IMR-90 (cell line): ENCODE measurements around the gene S1PR1. TPM values are rescaled to one million over a fixed set of nuclear protein-coding genes. Genes with fewer than 3 reads are reported as not detected.

ENCODE experiments used
- ATAC-seq: fragments of 200-7000 bp; cut with Tn5 transposase; 2 replicates; pipeline ENCODE4 v1.9.1; 2020; ENCODE audit warnings: low read depth, mild to moderate bottlenecking, moderate library complexity
- BruUV-seq: library from RNA; stranded (reverse); fragments of 400-500 nt; replicated peaks from 2 replicates; lab custom pipeline; 2021; lab: Mats Ljungman, UMichigan
- CTCF ChIA-PET: fragments of 300-600 bp; formaldehyde crosslinking; extraction: SDS; loops from one replicate; lab custom pipeline; 2021; ENCODE audit warnings: antibody characterized with exemption; lab: Yijun Ruan, JAX
- POLR2A ChIA-PET: fragments of 300-600 bp; sonication (Branson Sonifier 250); formaldehyde crosslinking; loops from one replicate; lab custom pipeline; 2022; ENCODE audit warnings: antibody characterized with exemption; ENCODE audit not compliant: unreplicated experiment; lab: Charles Lee
- DNase-seq: peaks from one replicate; pipeline ENCODE4 v3.0.0; 2013
- H2AFZ ChIP-seq: replicated peaks from 2 replicates; pipeline ENCODE3; 2013; ENCODE audit warnings: low read length, mild to moderate bottlenecking; ENCODE audit not compliant: poor library complexity
- H2AK5ac ChIP-seq: 2 replicates; pipeline ENCODE4 v1.6.1; 2013; ENCODE audit warnings: low read depth, low read length, inconsistent platforms
- H2AK9ac ChIP-seq: replicated peaks from 2 replicates; pipeline ENCODE3; 2013; ENCODE audit warnings: mild to moderate bottlenecking, low read depth, low read length, moderate library complexity; ENCODE audit not compliant: poor library complexity
- H2BK120ac ChIP-seq: 2 replicates; pipeline ENCODE4 v1.6.1; 2013; ENCODE audit warnings: low read depth, low read length, inconsistent platforms
- H2BK15ac ChIP-seq: 3 replicates; pipeline ENCODE4 v1.6.1; 2013; ENCODE audit warnings: low read depth, low read length, inconsistent platforms
- H2BK20ac ChIP-seq: 2 replicates; pipeline ENCODE4 v1.6.1; 2013; ENCODE audit warnings: low read depth, mild to moderate bottlenecking, inconsistent platforms, low read length, moderate library complexity
- H2BK5ac ChIP-seq: 2 replicates; pipeline ENCODE4 v1.6.1; 2013; ENCODE audit warnings: mild to moderate bottlenecking, low read depth, low read length, inconsistent platforms; ENCODE audit not compliant: poor library complexity, severe bottlenecking
- H3K14ac ChIP-seq: replicated peaks from 2 replicates; pipeline ENCODE4 v1.6.1; 2013; ENCODE audit warnings: low read depth, low read length, inconsistent platforms
- H3K18ac ChIP-seq: 2 replicates; pipeline ENCODE4 v1.6.1; 2013; ENCODE audit warnings: low read depth, low read length, control low read depth
- H3K23ac ChIP-seq: 2 replicates; pipeline ENCODE4 v1.6.1; 2013; ENCODE audit warnings: low read depth, low read length, inconsistent platforms
- H3K27ac ChIP-seq: 2 replicates; pipeline ENCODE4 v1.5.1; 2013; ENCODE audit warnings: mild to moderate bottlenecking, control low read depth, low read length; ENCODE audit not compliant: insufficient read depth
- H3K27me3 ChIP-seq: 2 replicates; pipeline ENCODE4 v1.6.1; 2013; ENCODE audit warnings: low read length; ENCODE audit not compliant: control insufficient read depth, insufficient read depth
- H3K36me3 ChIP-seq: 2 replicates; pipeline ENCODE4 v1.6.1; 2013; ENCODE audit warnings: low read length, mixed read lengths; ENCODE audit not compliant: control insufficient read depth, insufficient read depth
- H3K4ac ChIP-seq: 2 replicates; pipeline ENCODE4 v1.6.1; 2013; ENCODE audit warnings: low read depth, low read length, inconsistent platforms
- H3K4me1 ChIP-seq: 2 replicates; pipeline ENCODE4 v1.6.1; 2013; ENCODE audit warnings: low read length, mixed read lengths; ENCODE audit not compliant: control insufficient read depth, insufficient read depth
- H3K4me2 ChIP-seq: 2 replicates; pipeline ENCODE4 v1.6.1; 2013; ENCODE audit warnings: low read depth, mild to moderate bottlenecking, control low read depth, low read length, moderate library complexity
- H3K4me3 ChIP-seq: 2 replicates; pipeline ENCODE4 v1.5.1; 2013; ENCODE audit warnings: low read depth, mild to moderate bottlenecking, control low read depth, low read length, moderate library complexity; ENCODE audit not compliant: insufficient read depth
- H3K56ac ChIP-seq: 2 replicates; pipeline ENCODE4 v1.6.1; 2013; ENCODE audit warnings: low read length, inconsistent platforms; ENCODE audit not compliant: insufficient read depth; ENCODE audit errors: extremely low read depth
- H3K79me1 ChIP-seq, 2 experiments: 2 replicates each; pipeline ENCODE4 v1.6.1; 2013; ENCODE audit warnings: low read length in 2 of 2, inconsistent platforms in 1 of 2, low read depth in 1 of 2
- H3K9ac ChIP-seq: 2 replicates; pipeline ENCODE4 v1.6.1; 2013; ENCODE audit warnings: low read depth, low read length, control low read depth
- H3K9me1 ChIP-seq: 2 replicates; pipeline ENCODE4 v1.6.1; 2013; ENCODE audit warnings: low read length, inconsistent platforms; ENCODE audit not compliant: insufficient read depth
- H3K9me3 ChIP-seq: 2 replicates; pipeline ENCODE4 v1.6.1; 2013; ENCODE audit warnings: low read length; ENCODE audit not compliant: control insufficient read depth, insufficient read depth
- H4K20me1 ChIP-seq: 2 replicates; pipeline ENCODE4 v1.6.1; 2013; ENCODE audit warnings: low read length, inconsistent platforms; ENCODE audit not compliant: insufficient read depth
- H4K5ac ChIP-seq: 2 replicates; pipeline ENCODE4 v1.6.1; 2013; ENCODE audit warnings: mild to moderate bottlenecking, low read depth, low read length, control low read depth
- H4K8ac ChIP-seq, 2 experiments: 2 replicates each; pipeline ENCODE4 v1.6.1; 2013; ENCODE audit warnings: low read depth in 2 of 2, low read length in 2 of 2, control low read depth in 1 of 2, inconsistent platforms in 1 of 2
- H4K91ac ChIP-seq: 2 replicates; pipeline ENCODE4 v1.6.1; 2013; ENCODE audit warnings: low read depth, low read length, inconsistent platforms; ENCODE audit not compliant: insufficient read depth
- BHLHE40 ChIP-seq: fragments of 150-350 bp; IDR thresholded peaks from 2 replicates; pipeline ENCODE4 v1.6.1; 2016; ENCODE audit warnings: mild to moderate bottlenecking, low read depth, low read length
- CEBPB ChIP-seq: IDR thresholded peaks from 2 replicates; pipeline ENCODE4 v1.6.1; 2012; ENCODE audit warnings: low read depth, low read length, improper control_type of control experiment
- FOS ChIP-seq: fragments of 150-350 bp; IDR thresholded peaks from 2 replicates; pipeline ENCODE4 v1.6.1; 2016; ENCODE audit warnings: low read depth, low read length
- MAFK ChIP-seq: IDR thresholded peaks from 2 replicates; pipeline ENCODE4 v1.6.1; 2012; ENCODE audit warnings: low read depth, low read length, improper control_type of control experiment
- MAZ ChIP-seq: IDR thresholded peaks from 2 replicates; pipeline ENCODE4 v1.6.1; 2012; ENCODE audit warnings: low read depth, mild to moderate bottlenecking, low read length, improper control_type of control experiment, moderate library complexity, borderline replicate concordance
- MXI1 ChIP-seq: IDR thresholded peaks from 2 replicates; pipeline ENCODE4 v1.6.1; 2012; ENCODE audit warnings: low read depth, mild to moderate bottlenecking, low read length, moderate library complexity, borderline replicate concordance
- NFE2L2 ChIP-seq: fragments of 150-350 bp; IDR thresholded peaks from 2 replicates; pipeline ENCODE4 v1.6.1; 2016; ENCODE audit warnings: low read depth, mild to moderate bottlenecking, low read length
- RAD21 ChIP-seq: IDR thresholded peaks from 2 replicates; pipeline ENCODE4 v1.6.1; 2012; ENCODE audit warnings: low read length, improper control_type of control experiment
- RFX5 ChIP-seq: IDR thresholded peaks from 2 replicates; pipeline ENCODE4 v1.8.0; 2012; ENCODE audit warnings: low read depth, mild to moderate bottlenecking, low read length, moderate library complexity
- WGBS, 2 experiments: methylation state at CpG; one replicate each; pipeline versions ENCODE4 v1.1.5 to v1.1.7; 2013; ENCODE audit warnings: missing lambda C conversion rate in 2 of 2; ENCODE audit not compliant: insufficient read length in 1 of 2; ENCODE audit errors: extremely low coverage in 2 of 2; 5-methylcytosine and 5-hydroxymethylcytosine counted together
- dilution Hi-C: fragments of 300-500 bp; cut with HindIII; formaldehyde crosslinking; loops from one replicate; pipeline ENCODE4 v1.14.3; 2018; ENCODE audit warnings: low sequenced_read_pairs; ENCODE audit not compliant: unreplicated experiment
- in situ Hi-C: fragments of 300-500 bp; cut with MboI; formaldehyde crosslinking; loops from 3 replicates; pipeline ENCODE4 v1.14.3; 2019; ENCODE audit warnings: low sequenced_read_pairs, inconsistent platforms, mixed read lengths
- intact Hi-C: fragments of 100-400 bp; cut with micrococcal nuclease; formaldehyde crosslinking; loops from 2 replicates; pipeline ENCODE4 v1.10.0; 2022
- polyA plus RNA-seq, 3 experiments: library from polyadenylated mRNA; depleted of rRNA; stranded (reverse); fragments of >200 nt; gene quantifications; 2 replicates each; pipeline ENCODE4 v1.2.3, GENCODE V29; 2012; ENCODE audit warnings: low replicate concordance in 1 of 3
- total RNA-seq: library from RNA; depleted of rRNA; stranded (reverse); fragments of >200 nt; gene quantifications from 2 replicates; pipeline ENCODE4 v1.2.3, GENCODE V29; 2012
- TF ChIP-seq, protein P1 (sequence below): fragments of 150-350 bp; IDR thresholded peaks from 2 replicates; pipeline ENCODE4 v1.6.1; 2017; ENCODE audit warnings: mild to moderate bottlenecking, antibody characterized with exemption, low read length, low read depth
- TF ChIP-seq, protein P2 (sequence below): conservative IDR thresholded peaks from 2 replicates; pipeline ENCODE4 v1.5.1; 2012; ENCODE audit warnings: mild to moderate bottlenecking, low read depth, low read length, improper control_type of control experiment

Gene S1PR1
- total and polyA plus RNA-seq, 2 of the 4 experiments (the other 2 are of a cell fraction), result 12.9 to 15.6 TPM

DNA sequence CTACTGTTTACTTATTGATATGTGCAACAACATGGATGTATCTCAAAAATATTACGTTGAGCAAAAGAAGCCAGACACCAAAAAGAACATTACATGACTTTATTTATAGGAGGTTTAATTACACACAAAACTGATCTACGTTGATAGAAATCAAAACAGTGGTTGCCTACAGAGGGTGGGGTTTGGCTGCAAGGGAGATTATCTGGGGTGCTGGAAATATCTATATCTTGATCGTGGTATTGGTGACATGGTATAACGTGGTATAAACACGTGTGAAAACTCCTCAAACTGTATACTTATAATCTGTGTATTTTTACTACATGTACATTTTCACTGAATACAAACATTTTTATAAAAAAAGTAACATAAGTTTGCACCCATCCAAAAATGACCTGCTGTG, 38.9 kb downstream of the S1PR1 start:
- Histone ChIP-seq H3K9ac (no peak overlapping the region), H4K5ac (no peak overlapping the region), H2AFZ (no peak overlapping the region), H3K36me3 (no peaks in the 10 kb centered on the region), H2BK15ac (no peak overlapping the region), H2BK5ac (no peak overlapping the region), H3K4me1 (no peaks in the 10 kb centered on the region), H3K4me3 (no peak overlapping the region), H2AK9ac (no peak overlapping the region), H4K8ac (no peak overlapping the region), H3K9me3 (peaks cover 3% of the 10 kb centered on the region; the same call in 1 of the 2 replicates), H2BK20ac (no peak overlapping the region), H3K4ac (no peak overlapping the region), H3K9me1 (no peaks in the 10 kb centered on the region), H3K27ac (no peak overlapping the region), H3K14ac (no peak overlapping the region), H3K56ac (no peak overlapping the region), H2AK5ac (no peak overlapping the region), H3K79me1 (no peaks in the 10 kb centered on the region), H3K27me3 (peaks cover 24% of the 10 kb centered on the region), H3K4me2 (no peak overlapping the region), H3K18ac (no peak overlapping the region), H4K91ac (no peak overlapping the region), H2BK120ac (no peak overlapping the region), H3K23ac (no peak overlapping the region), H4K20me1 (no peaks in the 10 kb centered on the region)
- in situ Hi-C loops, result no loop called here
- ChIA-PET POLR2A (no interaction called here), CTCF (no interaction called here)
- DNase-seq (no peak), ATAC-seq (no peak)
- TF ChIP-seq FOS (no peak), CEBPB (no peak), RFX5 (no peak), MAFK (no peak), NFE2L2 (no peak), MAZ (no peak), BHLHE40 (no peak), MXI1 (no peak), RAD21 (no peak)
- TF ChIP-seq, protein P1, sequence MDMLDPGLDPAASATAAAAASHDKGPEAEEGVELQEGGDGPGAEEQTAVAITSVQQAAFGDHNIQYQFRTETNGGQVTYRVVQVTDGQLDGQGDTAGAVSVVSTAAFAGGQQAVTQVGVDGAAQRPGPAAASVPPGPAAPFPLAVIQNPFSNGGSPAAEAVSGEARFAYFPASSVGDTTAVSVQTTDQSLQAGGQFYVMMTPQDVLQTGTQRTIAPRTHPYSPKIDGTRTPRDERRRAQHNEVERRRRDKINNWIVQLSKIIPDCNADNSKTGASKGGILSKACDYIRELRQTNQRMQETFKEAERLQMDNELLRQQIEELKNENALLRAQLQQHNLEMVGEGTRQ, result no peak
- TF ChIP-seq, protein P2, sequence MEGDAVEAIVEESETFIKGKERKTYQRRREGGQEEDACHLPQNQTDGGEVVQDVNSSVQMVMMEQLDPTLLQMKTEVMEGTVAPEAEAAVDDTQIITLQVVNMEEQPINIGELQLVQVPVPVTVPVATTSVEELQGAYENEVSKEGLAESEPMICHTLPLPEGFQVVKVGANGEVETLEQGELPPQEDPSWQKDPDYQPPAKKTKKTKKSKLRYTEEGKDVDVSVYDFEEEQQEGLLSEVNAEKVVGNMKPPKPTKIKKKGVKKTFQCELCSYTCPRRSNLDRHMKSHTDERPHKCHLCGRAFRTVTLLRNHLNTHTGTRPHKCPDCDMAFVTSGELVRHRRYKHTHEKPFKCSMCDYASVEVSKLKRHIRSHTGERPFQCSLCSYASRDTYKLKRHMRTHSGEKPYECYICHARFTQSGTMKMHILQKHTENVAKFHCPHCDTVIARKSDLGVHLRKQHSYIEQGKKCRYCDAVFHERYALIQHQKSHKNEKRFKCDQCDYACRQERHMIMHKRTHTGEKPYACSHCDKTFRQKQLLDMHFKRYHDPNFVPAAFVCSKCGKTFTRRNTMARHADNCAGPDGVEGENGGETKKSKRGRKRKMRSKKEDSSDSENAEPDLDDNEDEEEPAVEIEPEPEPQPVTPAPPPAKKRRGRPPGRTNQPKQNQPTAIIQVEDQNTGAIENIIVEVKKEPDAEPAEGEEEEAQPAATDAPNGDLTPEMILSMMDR, result no peak
- WGBS, 2 experiments, result no CpG with 5 or more reads among the region's 5 CpGs
- no TSS peak for BruUV-seq
- dilution Hi-C loops, result no loop called here
- intact Hi-C loops, result no loop called here
